COLO829 (cell line): Measurements from ENCODE around the gene SDK2.

Experiments
- DNase-seq: peaks from one replicate; pipeline ENCODE4 v3.0.0; 2012; ENCODE audit warnings: low spot score

Gene SDK2

GRCh38 chr17:73632513-73632912, 11.7 kb downstream of the SDK2 start:
- no peak for DNase-seq

GRCh38 chr17:73630965-73631595, 13.2 kb downstream of the SDK2 start:
- DNase-seq: no peak

GRCh38 chr17:73630531-73630930, 13.7 kb downstream of the SDK2 start:
- DNase-seq: peak; percentile 51

GRCh38 chr17:73628642-73629552, 15.3 kb downstream of the SDK2 start:
- DNase-seq: no peak

GRCh38 chr17:73625991-73626673, 18.1 kb downstream of the SDK2 start:
- DNase-seq: no peak

- no peak for DNase-seq
These were observed 19.2 kb downstream of the SDK2 start for GRCh38 chr17:73625006-73625405.

GRCh38 chr17:73624496-73624988, 19.7 kb downstream of the SDK2 start:
- DNase-seq: no peak

GRCh38 chr17:73623818-73624217, 20.4 kb downstream of the SDK2 start:
- DNase-seq: no peak

- DNase-seq: no peak
These were observed 21.0 kb downstream of the SDK2 start for GRCh38 chr17:73623247-73623646.

- DNase-seq: no peak
These were observed 21.9 kb downstream of the SDK2 start for GRCh38 chr17:73622381-73622780.

- DNase-seq: no peak
These were observed 22.6 kb downstream of the SDK2 start for GRCh38 chr17:73621685-73622084.

- no peak for DNase-seq
These were observed 23.8 kb downstream of the SDK2 start for GRCh38 chr17:73620414-73620813.

- DNase-seq: no peak
These were observed 26.7 kb downstream of the SDK2 start for GRCh38 chr17:73617501-73617900.

GRCh38 chr17:73616873-73617404, 27.3 kb downstream of the SDK2 start:
- no peak for DNase-seq

- DNase-seq: no peak
These were observed 27.9 kb downstream of the SDK2 start for GRCh38 chr17:73616120-73616872.

GRCh38 chr17:73614256-73614655, 30.0 kb downstream of the SDK2 start:
- DNase-seq: no peak

GRCh38 chr17:73613271-73614233, 30.7 kb downstream of the SDK2 start:
- no peak for DNase-seq

GRCh38 chr17:73612031-73612472, 32.2 kb downstream of the SDK2 start:
- DNase-seq: no peak

GRCh38 chr17:73611630-73612029, 32.6 kb downstream of the SDK2 start:
- no peak for DNase-seq

GRCh38 chr17:73610331-73610911, 33.8 kb downstream of the SDK2 start:
- no peak for DNase-seq
